ENCODE data around the gene ADAMTS4. TPM values are rescaled to one million over a fixed set of nuclear protein-coding genes. Genes with fewer than 3 reads are reported as not detected.

ADAMTS4 gene
- total and polyA plus RNA-seq, 9 of the 15 experiments (the other 6 are each of a cell fraction or from before 2014, with no cell fraction given), result 0.07 to 3.7 (median 0.41) TPM

GRCh38 chr1:161201836-161202712 is 3.2 kb upstream of the ADAMTS4 start, which contains the start of gene NDUFS2 (continued):
- TF ChIP-seq, protein P1, sequence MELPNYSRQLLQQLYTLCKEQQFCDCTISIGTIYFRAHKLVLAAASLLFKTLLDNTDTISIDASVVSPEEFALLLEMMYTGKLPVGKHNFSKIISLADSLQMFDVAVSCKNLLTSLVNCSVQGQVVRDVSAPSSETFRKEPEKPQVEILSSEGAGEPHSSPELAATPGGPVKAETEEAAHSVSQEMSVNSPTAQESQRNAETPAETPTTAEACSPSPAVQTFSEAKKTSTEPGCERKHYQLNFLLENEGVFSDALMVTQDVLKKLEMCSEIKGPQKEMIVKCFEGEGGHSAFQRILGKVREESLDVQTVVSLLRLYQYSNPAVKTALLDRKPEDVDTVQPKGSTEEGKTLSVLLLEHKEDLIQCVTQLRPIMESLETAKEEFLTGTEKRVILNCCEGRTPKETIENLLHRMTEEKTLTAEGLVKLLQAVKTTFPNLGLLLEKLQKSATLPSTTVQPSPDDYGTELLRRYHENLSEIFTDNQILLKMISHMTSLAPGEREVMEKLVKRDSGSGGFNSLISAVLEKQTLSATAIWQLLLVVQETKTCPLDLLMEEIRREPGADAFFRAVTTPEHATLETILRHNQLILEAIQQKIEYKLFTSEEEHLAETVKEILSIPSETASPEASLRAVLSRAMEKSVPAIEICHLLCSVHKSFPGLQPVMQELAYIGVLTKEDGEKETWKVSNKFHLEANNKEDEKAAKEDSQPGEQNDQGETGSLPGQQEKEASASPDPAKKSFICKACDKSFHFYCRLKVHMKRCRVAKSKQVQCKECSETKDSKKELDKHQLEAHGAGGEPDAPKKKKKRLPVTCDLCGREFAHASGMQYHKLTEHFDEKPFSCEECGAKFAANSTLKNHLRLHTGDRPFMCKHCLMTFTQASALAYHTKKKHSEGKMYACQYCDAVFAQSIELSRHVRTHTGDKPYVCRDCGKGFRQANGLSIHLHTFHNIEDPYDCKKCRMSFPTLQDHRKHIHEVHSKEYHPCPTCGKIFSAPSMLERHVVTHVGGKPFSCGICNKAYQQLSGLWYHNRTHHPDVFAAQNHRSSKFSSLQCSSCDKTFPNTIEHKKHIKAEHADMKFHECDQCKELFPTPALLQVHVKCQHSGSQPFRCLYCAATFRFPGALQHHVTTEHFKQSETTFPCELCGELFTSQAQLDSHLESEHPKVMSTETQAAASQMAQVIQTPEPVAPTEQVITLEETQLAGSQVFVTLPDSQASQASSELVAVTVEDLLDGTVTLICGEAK (IDR thresholded peaks at IDR 0.05), result peak; percentile 95
- TF ChIP-seq, protein P1 (CRISPR knock-in tag; IDR thresholded peaks at IDR 0.05), result no peak
- TF ChIP-seq CREB5 (CRISPR knock-in tag; IDR thresholded peaks at IDR 0.05) (no peak), FOXJ2 (tag; IDR thresholded peaks at IDR 0.05) (peak; percentile 50; the same call in 1 of the 2 replicates), MTA1 (IDR thresholded peaks at IDR 0.05; ENCODE audit: borderline replicate concordance) (0 out of 2 replicates have a peak, but pooled peaks have one; percentile 14), JUND (IDR thresholded peaks at IDR 0.05; ENCODE audit: borderline replicate concordance, low read depth, low read length) (peak; percentile 58; the same call in 1 of the 2 replicates), JUND (tag; IDR thresholded peaks at IDR 0.05; ENCODE audit: borderline replicate concordance, low read depth, low read length) (peak; percentile 31; the same call in 1 of the 3 replicates), NR1H2 (CRISPR knock-in tag; IDR thresholded peaks at IDR 0.05) (no peak), LEF1 (IDR thresholded peaks at IDR 0.05) (no peak), NUFIP1 (IDR thresholded peaks at IDR 0.05; ENCODE audit: partially characterized antibody) (no peak), ZBTB1 (CRISPR knock-in tag; IDR thresholded peaks at IDR 0.05; ENCODE audit: borderline replicate concordance, low read depth) (0 out of 2 replicates have a peak, but pooled peaks have one; percentile 21)
- TF ChIP-seq, protein P2, sequence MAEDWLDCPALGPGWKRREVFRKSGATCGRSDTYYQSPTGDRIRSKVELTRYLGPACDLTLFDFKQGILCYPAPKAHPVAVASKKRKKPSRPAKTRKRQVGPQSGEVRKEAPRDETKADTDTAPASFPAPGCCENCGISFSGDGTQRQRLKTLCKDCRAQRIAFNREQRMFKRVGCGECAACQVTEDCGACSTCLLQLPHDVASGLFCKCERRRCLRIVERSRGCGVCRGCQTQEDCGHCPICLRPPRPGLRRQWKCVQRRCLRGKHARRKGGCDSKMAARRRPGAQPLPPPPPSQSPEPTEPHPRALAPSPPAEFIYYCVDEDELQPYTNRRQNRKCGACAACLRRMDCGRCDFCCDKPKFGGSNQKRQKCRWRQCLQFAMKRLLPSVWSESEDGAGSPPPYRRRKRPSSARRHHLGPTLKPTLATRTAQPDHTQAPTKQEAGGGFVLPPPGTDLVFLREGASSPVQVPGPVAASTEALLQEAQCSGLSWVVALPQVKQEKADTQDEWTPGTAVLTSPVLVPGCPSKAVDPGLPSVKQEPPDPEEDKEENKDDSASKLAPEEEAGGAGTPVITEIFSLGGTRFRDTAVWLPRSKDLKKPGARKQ (CRISPR knock-in tag; IDR thresholded peaks at IDR 0.05), result no peak
